ENCODE measurements around the gene CLEC7A. TPM values are rescaled to one million over a fixed set of nuclear protein-coding genes. Genes with fewer than 3 reads are reported as not detected.

The CLEC7A gene
- polyA plus RNA-seq, 1 donor from 2014 or later: not detected

- Histone ChIP-seq H3K4me3 (ENCODE audit: low read length) (no peak overlapping the region), H3K9me2 (ENCODE audit: insufficient read depth, low read length) (no peaks in the 10 kb centered on the region), H3K27ac (ENCODE audit: low read length) (no peak overlapping the region), H3K4me2 (ENCODE audit: low read length) (no peak overlapping the region), H4K20me1 (ENCODE audit: insufficient read depth) (no peaks in the 10 kb centered on the region), H2AFZ (ENCODE audit: low read depth, low read length) (no peak overlapping the region), H3F3A (ENCODE audit: insufficient read depth, low read length, poor library complexity, severe bottlenecking) (no peaks in the 10 kb centered on the region), H3K9ac (ENCODE audit: low read length) (no peak overlapping the region), H3K27me3 (ENCODE audit: insufficient read depth, low read depth, low read length) (no peaks in the 10 kb centered on the region), H3K9me3 (ENCODE audit: low read length) (no peaks in the 10 kb centered on the region), H3K36me3 (ENCODE audit: insufficient read depth, low read length) (no peaks in the 10 kb centered on the region), H3K79me2 (replicated peaks; ENCODE audit: insufficient read depth, low read length) (no peaks in the 10 kb centered on the region)
- TF ChIP-seq EZH2 (IDR thresholded peaks at IDR 0.05; ENCODE audit: borderline replicate concordance, insufficient read depth, low read length, poor library complexity, severe bottlenecking) (no peak), REST (IDR thresholded peaks at IDR 0.05; ENCODE audit: borderline replicate concordance) (no peak), POLR2AphosphoS5 (IDR thresholded peaks at IDR 0.05) (no peak), SMC3 (conservative IDR thresholded peaks at IDR 0.05; ENCODE audit: poor library complexity) (no peak), RAD21 (conservative IDR thresholded peaks at IDR 0.05) (no peak), MXI1 (conservative IDR thresholded peaks at IDR 0.05; ENCODE audit: poor library complexity, severe bottlenecking) (no peak), CTCF (IDR thresholded peaks at IDR 0.05; ENCODE audit: poor library complexity, severe bottlenecking) (no peak), TAF1 (IDR thresholded peaks at IDR 0.05; ENCODE audit: low read depth) (no peak)
Measured at GRCh38 chr12:10122689-10123088, 7.3 kb downstream of the CLEC7A start.

GRCh38 chr12:10121278-10121677 is 8.7 kb downstream of the CLEC7A start:
- Histone ChIP-seq H3K79me2 (replicated peaks; ENCODE audit: insufficient read depth, low read length) (no peaks in the 10 kb centered on the region), H2AFZ (ENCODE audit: low read depth, low read length) (no peak overlapping the region), H3K9me2 (ENCODE audit: insufficient read depth, low read length) (no peaks in the 10 kb centered on the region), H3K9me3 (ENCODE audit: low read length) (no peaks in the 10 kb centered on the region), H3K9ac (ENCODE audit: low read length) (no peak overlapping the region), H3K27me3 (ENCODE audit: insufficient read depth, low read depth, low read length) (no peaks in the 10 kb centered on the region), H3K4me2 (ENCODE audit: low read length) (no peak overlapping the region), H3K4me3 (ENCODE audit: low read length) (no peak overlapping the region), H3F3A (ENCODE audit: insufficient read depth, low read length, poor library complexity, severe bottlenecking) (no peaks in the 10 kb centered on the region), H3K36me3 (ENCODE audit: insufficient read depth, low read length) (no peaks in the 10 kb centered on the region), H3K27ac (ENCODE audit: low read length) (no peak overlapping the region), H4K20me1 (ENCODE audit: insufficient read depth) (no peaks in the 10 kb centered on the region)
- TF ChIP-seq TAF1 (IDR thresholded peaks at IDR 0.05; ENCODE audit: low read depth) (no peak), SMC3 (conservative IDR thresholded peaks at IDR 0.05; ENCODE audit: poor library complexity) (no peak), POLR2AphosphoS5 (IDR thresholded peaks at IDR 0.05) (no peak), CTCF (IDR thresholded peaks at IDR 0.05; ENCODE audit: poor library complexity, severe bottlenecking) (no peak), EP300 (conservative IDR thresholded peaks at IDR 0.05; ENCODE audit: poor library complexity, severe bottlenecking) (no peak)

All from neural cell (in vitro differentiated cells).